HCT116 (cell line): ENCODE measurements around the gene MPIG6B. TPM values are rescaled to one million over a fixed set of nuclear protein-coding genes. Genes with fewer than 3 reads are reported as not detected.

ENCODE experiments used
- ATAC-seq: fragments of 200-7000 bp; cut with Tn5 transposase; 2 replicates; pipeline ENCODE4 v1.9.1; 2020; ENCODE audit warnings: mild to moderate bottlenecking, moderate library complexity
- BruUV-seq: library from RNA; stranded (reverse); fragments of 400-500 nt; replicated peaks from 2 replicates; lab custom pipeline; 2021; lab: Mats Ljungman, UMichigan
- CTCF ChIA-PET: fragments of 300-600 bp; sonication (Branson Sonifier 250); formaldehyde crosslinking; loops from one replicate; lab custom pipeline; 2021; ENCODE audit warnings: antibody characterized with exemption; lab: Charles Lee
- POLR2A ChIA-PET: fragments of 300-600, 350-600 bp; sonication (Branson Sonifier 250); formaldehyde crosslinking; loops from one replicate; lab custom pipeline; 2021; ENCODE audit warnings: antibody characterized with exemption; lab: Charles Lee
- RAD21 ChIA-PET, 2 experiments: fragments of 300-600 bp; sonication (Branson Sonifier 250); formaldehyde crosslinking; loops; one replicate each; lab custom pipeline; 2023; ENCODE audit warnings: low total read pairs in 2 of 2; ENCODE audit not compliant: uncharacterized antibody in 2 of 2, unreplicated experiment in 2 of 2, low non-redundant PET in 1 of 2; lab: Charles Lee
- DNase-seq: peaks from one replicate; pipeline ENCODE4 v3.0.0-alpha.2; 2010; ENCODE audit warnings: low read depth, low spot score
- H2AFZ ChIP-seq: fragments of 200-600 bp; shearing (Covaris generic), sonication (generic); 2 replicates; pipeline ENCODE4 v1.6.1; 2017; ENCODE audit warnings: low read depth, mixed run types, mixed read lengths, antibody characterized with exemption, low read length; ENCODE audit not compliant: poor library complexity, severe bottlenecking
- H3K27ac ChIP-seq: 2 replicates; pipeline ENCODE4 v1.5.1; 2012; ENCODE audit warnings: low read depth, low read length
- H3K27me3 ChIP-seq: fragments of 200-600 bp; sonication (generic); 2 replicates; pipeline ENCODE4 v1.6.1; 2016; ENCODE audit warnings: mixed run types, low read length, mixed read lengths; ENCODE audit not compliant: insufficient read depth
- H3K36me3 ChIP-seq, 2 experiments: fragments of 200-500 bp in 1 of 2; fragments of 200-600 bp in 1 of 2; sonication (Bioruptor generic) in 1 of 2; sonication (generic) in 1 of 2; 2 replicates each; pipeline versions ENCODE4 v1.5.1 to v1.6.1; 2014 to 2016; ENCODE audit warnings: low read length in 2 of 2, inconsistent platforms in 1 of 2, mixed read lengths in 1 of 2, mixed run types in 1 of 2; ENCODE audit not compliant: insufficient read depth in 2 of 2, control insufficient read depth in 1 of 2
- H3K4me1 ChIP-seq, 2 experiments: fragments of 200-600 bp in 1 of 2; sonication (generic) in 1 of 2; 2 replicates each; pipeline versions ENCODE4 v1.5.1 to v1.6.1; 2012 to 2017; ENCODE audit warnings: low read length in 2 of 2, inconsistent platforms in 1 of 2, mild to moderate bottlenecking in 1 of 2, mixed read lengths in 1 of 2, mixed run types in 1 of 2, moderate library complexity in 1 of 2; ENCODE audit not compliant: insufficient read depth in 2 of 2, control insufficient read depth in 1 of 2
- H3K4me2 ChIP-seq: fragments of 200-600 bp; sonication (generic); 2 replicates; pipeline ENCODE4 v1.6.1; 2017; ENCODE audit warnings: mixed run types, low read length, mixed read lengths
- H3K4me3 ChIP-seq, 2 experiments: fragments of 200-600 bp in 1 of 2; sonication (generic) in 1 of 2; replicated peaks in 1 of 2; 2 replicates each; pipeline ENCODE4 v1.5.1; 2011 to 2016; ENCODE audit warnings: low read length in 2 of 2, control low read depth in 1 of 2, low read depth in 1 of 2, mild to moderate bottlenecking in 1 of 2, mixed read lengths in 1 of 2, mixed run types in 1 of 2
- H3K79me2 ChIP-seq: fragments of 200-600 bp; sonication (generic); 2 replicates; pipeline ENCODE4 v1.6.1; 2017; ENCODE audit warnings: mild to moderate bottlenecking, mixed run types, low read length, moderate library complexity, mixed read lengths; ENCODE audit not compliant: insufficient read depth
- H3K9ac ChIP-seq: fragments of 200-600 bp; sonication (generic); 2 replicates; pipeline ENCODE4 v1.6.1; 2016; ENCODE audit warnings: low read length, mixed read lengths
- H3K9me2 ChIP-seq: fragments of 200-600 bp; sonication (generic), shearing (Covaris generic); 2 replicates; pipeline ENCODE4 v1.6.1; 2017; ENCODE audit warnings: mixed run types, mild to moderate bottlenecking, moderate library complexity; ENCODE audit not compliant: insufficient read depth
- H3K9me3 ChIP-seq, 2 experiments: fragments of 200-500 bp in 1 of 2; fragments of 200-600 bp in 1 of 2; sonication (Bioruptor generic) in 1 of 2; sonication (generic) in 1 of 2; 2 replicates each; pipeline ENCODE4 v1.6.1; 2014 to 2017; ENCODE audit warnings: low read length in 2 of 2, mixed read lengths in 2 of 2, inconsistent platforms in 1 of 2, low read depth in 1 of 2, mild to moderate bottlenecking in 1 of 2, mixed run types in 1 of 2, moderate library complexity in 1 of 2; ENCODE audit not compliant: control insufficient read depth in 1 of 2, insufficient read depth in 1 of 2
- H4K20me1 ChIP-seq: fragments of 200-600 bp; sonication (generic), shearing (Covaris generic); 2 replicates; pipeline ENCODE4 v1.6.1; 2017; ENCODE audit warnings: mixed run types, mild to moderate bottlenecking, moderate library complexity; ENCODE audit not compliant: insufficient read depth
- CBX3 ChIP-seq: IDR thresholded peaks from 2 replicates; pipeline ENCODE4 v1.6.1; 2012; ENCODE audit warnings: low read depth
- CEBPB ChIP-seq: IDR thresholded peaks from 2 replicates; pipeline ENCODE4 v1.6.1; 2012; ENCODE audit warnings: low read depth
- ELF1 ChIP-seq: IDR thresholded peaks from 2 replicates; pipeline ENCODE4 v1.6.1; 2012; ENCODE audit warnings: low read depth, borderline replicate concordance
- EZH2 ChIP-seq: fragments of 200-600 bp; sonication (generic); IDR thresholded peaks from 2 replicates; pipeline ENCODE4 v1.6.1; 2017; ENCODE audit warnings: antibody characterized with exemption, mixed run types
- EZH2phosphoT487 ChIP-seq: fragments of 200-600 bp; IDR thresholded peaks from 2 replicates; pipeline ENCODE4 v1.6.1; 2018; ENCODE audit warnings: antibody characterized with exemption, borderline replicate concordance
- FOSL1 ChIP-seq: IDR thresholded peaks from 2 replicates; pipeline ENCODE4 v1.6.1; 2012; ENCODE audit warnings: low read depth
- POLR2A ChIP-seq: IDR thresholded peaks from 2 replicates; pipeline ENCODE4 v1.7.0; 2011; ENCODE audit warnings: borderline replicate concordance; ENCODE audit not compliant: insufficient read depth, insufficient read length; ENCODE audit errors: extremely low read depth
- POLR2AphosphoS5 ChIP-seq: IDR thresholded peaks from 2 replicates; pipeline ENCODE4 v1.6.1; 2011; ENCODE audit warnings: mild to moderate bottlenecking, low read depth, low read length, moderate library complexity
- RAD21 ChIP-seq: IDR thresholded peaks from 2 replicates; pipeline ENCODE4 v1.6.1; 2012; ENCODE audit warnings: low read depth, mild to moderate bottlenecking
- SP1 ChIP-seq: IDR thresholded peaks from 2 replicates; pipeline ENCODE4 v1.6.1; 2012; ENCODE audit warnings: low read depth
- YY1 ChIP-seq: IDR thresholded peaks from 2 replicates; pipeline ENCODE4 v1.6.1; 2011; ENCODE audit warnings: low read length, low read depth, moderate library complexity, mild to moderate bottlenecking; ENCODE audit not compliant: insufficient replicate concordance; ENCODE audit errors: extremely low read depth
- ZNF274 ChIP-seq: fragments of 200-500 bp; sonication (Bioruptor generic); IDR thresholded peaks from 2 replicates; pipeline ENCODE4 v1.6.1; 2014; ENCODE audit warnings: mild to moderate bottlenecking, low read depth, low read length, inconsistent platforms
- intact Hi-C: fragments of 100-400 bp; cut with micrococcal nuclease; formaldehyde crosslinking; loops from 2 replicates; pipeline ENCODE4 v1.10.0; 2022
- total RNA-seq: library from RNA; stranded (reverse); gene quantifications from one replicate; pipeline ENCODE4 v1.2.1, GENCODE V29; 2021; ENCODE audit not compliant: unreplicated experiment
- TF ChIP-seq, protein P1 (sequence below): IDR thresholded peaks from 2 replicates; pipeline ENCODE4 v1.6.1; 2012
- TF ChIP-seq, protein P2 (sequence below): IDR thresholded peaks from 2 replicates; pipeline ENCODE4 v1.6.1; 2012
- TF ChIP-seq, protein P3 (sequence below): IDR thresholded peaks from 2 replicates; pipeline ENCODE4 v1.6.1; 2012; ENCODE audit warnings: low read depth

Gene MPIG6B
- total RNA-seq, 1 experiment from 2014 or later, result 0.42 TPM

DNA sequence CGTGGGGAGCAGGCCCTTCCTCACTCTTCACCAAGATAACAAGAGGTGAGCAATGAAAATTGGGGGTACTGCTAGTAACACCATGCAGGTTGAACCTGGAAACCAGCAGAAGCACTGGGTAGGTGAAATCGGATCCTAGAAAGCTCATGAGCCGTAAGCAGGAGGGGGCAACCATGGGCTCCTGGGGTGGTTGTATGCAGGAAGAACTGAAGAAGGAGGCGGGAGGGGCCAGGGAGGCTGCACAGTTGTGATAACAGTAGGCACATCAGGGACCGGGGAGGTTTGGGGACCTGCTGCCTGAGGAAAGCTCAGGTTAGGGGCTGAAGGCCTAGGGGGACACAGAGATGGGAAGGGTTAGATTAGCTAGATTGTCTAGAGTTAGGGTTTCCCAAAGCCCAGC, 36.7 kb upstream of the MPIG6B start:
- TF ChIP-seq SP1 (no peak), POLR2A (no peak), YY1 (no peak), ELF1 (no peak), ZNF274 (no peak)
- Histone ChIP-seq H3K27me3 (no peaks in the 10 kb centered on the region), H2AFZ (no peak overlapping the region), H3K27ac (no peak overlapping the region), H3K4me3 (no peak overlapping the region), H3K9ac (no peak overlapping the region), H3K4me2 (no peak overlapping the region), H3K36me3 (peaks cover 7 to 25% of the 10 kb centered on the region in 2 experiments; a peak in 2 of 4 replicates), H3K79me2 (no peaks in the 10 kb centered on the region), H4K20me1 (no peaks in the 10 kb centered on the region), H3K9me2 (no peaks in the 10 kb centered on the region), H3K9me3 (no peaks in the 10 kb centered on the region), H3K4me1 (peaks cover 14 to 21% of the 10 kb centered on the region in 2 experiments)
- ChIA-PET POLR2A (no interaction called here), RAD21 (no interaction called here), CTCF (no interaction called here)
- intact Hi-C loops, result no loop called here
- BruUV-seq, result no TSS peak
- ATAC-seq, result no peak
- DNase-seq, result no peak

DNA sequence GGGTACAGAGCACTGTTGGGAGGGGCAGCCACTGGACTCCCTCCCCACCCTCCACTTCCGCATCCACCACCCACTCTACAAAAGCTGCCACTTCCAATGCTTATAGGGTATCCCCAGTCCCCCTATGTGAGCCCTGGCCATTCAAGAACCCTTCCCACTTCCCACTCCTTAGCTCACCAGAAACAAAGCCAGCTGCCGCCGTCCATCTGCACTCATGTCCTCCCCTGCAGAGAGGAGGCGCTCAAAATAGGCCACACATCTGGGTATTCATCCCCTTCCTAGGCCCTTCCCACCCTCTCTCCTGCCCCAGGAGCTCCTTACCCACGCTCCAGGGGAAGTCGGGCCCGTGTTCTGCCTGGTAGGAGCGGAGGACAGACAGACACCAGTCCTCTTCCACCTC, 35.9 kb upstream of the MPIG6B start:
- DNase-seq (no peak), ATAC-seq (no peak)
- H3K4me2 ChIP-seq, result no peak overlapping the region
- CTCF ChIA-PET, result no interaction called here
- no peak overlapping the region for H3K9ac ChIP-seq
- POLR2A ChIA-PET, result no interaction called here
- H3K27ac ChIP-seq, result no peak overlapping the region
- intact Hi-C loops, result no loop called here
- H3K36me3 ChIP-seq, result peaks cover 7 to 25% of the 10 kb centered on the region in 2 experiments; a peak in 2 of 4 replicates
- no peaks in the 10 kb centered on the region for H3K9me3 ChIP-seq
- no peaks in the 10 kb centered on the region for H3K79me2 ChIP-seq
- H4K20me1 ChIP-seq, result no peaks in the 10 kb centered on the region
- H3K27me3 ChIP-seq, result no peaks in the 10 kb centered on the region
- no peak overlapping the region for H3K4me3 ChIP-seq
- BruUV-seq, result no TSS peak
- H2AFZ ChIP-seq, result no peak overlapping the region
- peaks cover 11 to 16% of the 10 kb centered on the region in 2 experiments for H3K4me1 ChIP-seq
- RAD21 ChIA-PET, result no interaction called here
- H3K9me2 ChIP-seq, result no peaks in the 10 kb centered on the region
- TF ChIP-seq RAD21, result no peak
- TF ChIP-seq FOSL1, result no peak
- TF ChIP-seq POLR2AphosphoS5, result no peak
- no peak for TF ChIP-seq YY1
- TF ChIP-seq ZNF274, result no peak
- TF ChIP-seq POLR2A, result no peak
- TF ChIP-seq CBX3, result no peak
- TF ChIP-seq, protein P1, sequence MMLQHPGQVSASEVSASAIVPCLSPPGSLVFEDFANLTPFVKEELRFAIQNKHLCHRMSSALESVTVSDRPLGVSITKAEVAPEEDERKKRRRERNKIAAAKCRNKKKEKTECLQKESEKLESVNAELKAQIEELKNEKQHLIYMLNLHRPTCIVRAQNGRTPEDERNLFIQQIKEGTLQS, result no peak
- TF ChIP-seq, protein P2, sequence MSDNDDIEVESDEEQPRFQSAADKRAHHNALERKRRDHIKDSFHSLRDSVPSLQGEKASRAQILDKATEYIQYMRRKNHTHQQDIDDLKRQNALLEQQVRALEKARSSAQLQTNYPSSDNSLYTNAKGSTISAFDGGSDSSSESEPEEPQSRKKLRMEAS, result no peak
- TF ChIP-seq ELF1, result no peak
- no peak for TF ChIP-seq EZH2phosphoT487
- no peak for TF ChIP-seq CEBPB
- TF ChIP-seq, protein P3, sequence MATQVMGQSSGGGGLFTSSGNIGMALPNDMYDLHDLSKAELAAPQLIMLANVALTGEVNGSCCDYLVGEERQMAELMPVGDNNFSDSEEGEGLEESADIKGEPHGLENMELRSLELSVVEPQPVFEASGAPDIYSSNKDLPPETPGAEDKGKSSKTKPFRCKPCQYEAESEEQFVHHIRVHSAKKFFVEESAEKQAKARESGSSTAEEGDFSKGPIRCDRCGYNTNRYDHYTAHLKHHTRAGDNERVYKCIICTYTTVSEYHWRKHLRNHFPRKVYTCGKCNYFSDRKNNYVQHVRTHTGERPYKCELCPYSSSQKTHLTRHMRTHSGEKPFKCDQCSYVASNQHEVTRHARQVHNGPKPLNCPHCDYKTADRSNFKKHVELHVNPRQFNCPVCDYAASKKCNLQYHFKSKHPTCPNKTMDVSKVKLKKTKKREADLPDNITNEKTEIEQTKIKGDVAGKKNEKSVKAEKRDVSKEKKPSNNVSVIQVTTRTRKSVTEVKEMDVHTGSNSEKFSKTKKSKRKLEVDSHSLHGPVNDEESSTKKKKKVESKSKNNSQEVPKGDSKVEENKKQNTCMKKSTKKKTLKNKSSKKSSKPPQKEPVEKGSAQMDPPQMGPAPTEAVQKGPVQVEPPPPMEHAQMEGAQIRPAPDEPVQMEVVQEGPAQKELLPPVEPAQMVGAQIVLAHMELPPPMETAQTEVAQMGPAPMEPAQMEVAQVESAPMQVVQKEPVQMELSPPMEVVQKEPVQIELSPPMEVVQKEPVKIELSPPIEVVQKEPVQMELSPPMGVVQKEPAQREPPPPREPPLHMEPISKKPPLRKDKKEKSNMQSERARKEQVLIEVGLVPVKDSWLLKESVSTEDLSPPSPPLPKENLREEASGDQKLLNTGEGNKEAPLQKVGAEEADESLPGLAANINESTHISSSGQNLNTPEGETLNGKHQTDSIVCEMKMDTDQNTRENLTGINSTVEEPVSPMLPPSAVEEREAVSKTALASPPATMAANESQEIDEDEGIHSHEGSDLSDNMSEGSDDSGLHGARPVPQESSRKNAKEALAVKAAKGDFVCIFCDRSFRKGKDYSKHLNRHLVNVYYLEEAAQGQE, result no peak
- TF ChIP-seq EZH2, result no peak
